Measurements from ENCODE around the gene PIGU. TPM values are rescaled to one million over a fixed set of nuclear protein-coding genes. Genes with fewer than 3 reads are reported as not detected.

PIGU gene
- total RNA-seq, 1 donor from 2014 or later, result 40.1 TPM

- Mint-ChIP-seq H3K4me1 (peaks cover 2% of the 10 kb centered on the region), H3K9me3 (no peaks in the 10 kb centered on the region), H3K4me3 (no peak overlapping the region), H3K27ac (no peak overlapping the region), H3K27me3 (ENCODE audit: insufficient read depth, low read depth) (no peaks in the 10 kb centered on the region), H3K36me3 (peaks cover 6% of the 10 kb centered on the region)
- no peak overlapping the region for H3K4me3 ChIP-seq
- no peaks in the 10 kb centered on the region for H3K27me3 ChIP-seq
- H3K4me2 ChIP-seq, result no peak overlapping the region
- no peaks in the 10 kb centered on the region for H3F3A ChIP-seq (ENCODE audit: low read depth)
- no peaks in the 10 kb centered on the region for H4K20me1 ChIP-seq (ENCODE audit: low read depth)
- H3K9ac ChIP-seq, result no peak overlapping the region
- no peaks in the 10 kb centered on the region for H3K79me2 ChIP-seq (ENCODE audit: low read depth)
- DNase-seq (ENCODE audit: low spot score), result no peak
- no peaks in the 10 kb centered on the region for H3K4me1 ChIP-seq
- no peak overlapping the region for H2AFZ ChIP-seq (replicated peaks)
- TF ChIP-seq CTCF (IDR thresholded peaks at IDR 0.05), result no peak
- no peak for TF ChIP-seq EZH2 (IDR thresholded peaks at IDR 0.05)
- TF ChIP-seq EZH2phosphoT487 (IDR thresholded peaks at IDR 0.05), result no peak
- no peaks in the 10 kb centered on the region for H3K9me3 ChIP-seq (ENCODE audit: low read depth)
- no peak overlapping the region for H3K27ac ChIP-seq
- H3K36me3 ChIP-seq, result no peaks in the 10 kb centered on the region
Measured at GRCh38 chr20:34607066-34607465, 69.8 kb downstream of the PIGU start.

GRCh38 chr20:34604980-34605788, 71.7 kb downstream of the PIGU start:
- Mint-ChIP-seq H3K36me3 (peaks cover 5% of the 10 kb centered on the region), H3K4me1 (peaks cover 2% of the 10 kb centered on the region), H3K27me3 (ENCODE audit: insufficient read depth, low read depth) (no peaks in the 10 kb centered on the region), H3K27ac (no peak overlapping the region), H3K4me3 (no peak overlapping the region), H3K9me3 (no peaks in the 10 kb centered on the region)
- Histone ChIP-seq H3K4me2 (no peak overlapping the region), H3K27me3 (no peaks in the 10 kb centered on the region), H4K20me1 (ENCODE audit: low read depth) (no peaks in the 10 kb centered on the region), H3K79me2 (ENCODE audit: low read depth) (no peaks in the 10 kb centered on the region), H3K9me3 (ENCODE audit: low read depth) (no peaks in the 10 kb centered on the region), H3K9ac (no peak overlapping the region), H3K36me3 (no peaks in the 10 kb centered on the region), H3K4me1 (no peaks in the 10 kb centered on the region), H3F3A (ENCODE audit: low read depth) (no peaks in the 10 kb centered on the region), H3K27ac (no peak overlapping the region), H3K4me3 (no peak overlapping the region), H2AFZ (replicated peaks) (no peak overlapping the region)
- TF ChIP-seq EZH2 (IDR thresholded peaks at IDR 0.05), result no peak
- no peak for TF ChIP-seq EZH2phosphoT487 (IDR thresholded peaks at IDR 0.05)
- TF ChIP-seq CTCF (IDR thresholded peaks at IDR 0.05), result no peak
- DNase-seq (ENCODE audit: low spot score), result no peak

GRCh38 chr20:34600892-34601653, 75.8 kb downstream of the PIGU start:
- Histone ChIP-seq H3K4me3 (no peak overlapping the region), H3K9me3 (ENCODE audit: low read depth) (no peaks in the 10 kb centered on the region), H3K4me2 (no peak overlapping the region), H3K36me3 (no peaks in the 10 kb centered on the region), H3K4me1 (no peaks in the 10 kb centered on the region), H4K20me1 (ENCODE audit: low read depth) (no peaks in the 10 kb centered on the region), H3K79me2 (ENCODE audit: low read depth) (no peaks in the 10 kb centered on the region), H3K9ac (no peak overlapping the region), H3K27me3 (no peaks in the 10 kb centered on the region), H3K27ac (no peak overlapping the region), H2AFZ (replicated peaks) (no peak overlapping the region), H3F3A (ENCODE audit: low read depth) (no peaks in the 10 kb centered on the region)
- H3K27ac Mint-ChIP-seq, result no peak overlapping the region
- peaks cover 5% of the 10 kb centered on the region for H3K4me1 Mint-ChIP-seq
- no peaks in the 10 kb centered on the region for H3K9me3 Mint-ChIP-seq
- no peak for DNase-seq (ENCODE audit: low spot score)
- no peak overlapping the region for H3K4me3 Mint-ChIP-seq
- no peaks in the 10 kb centered on the region for H3K27me3 Mint-ChIP-seq (ENCODE audit: insufficient read depth, low read depth)
- TF ChIP-seq CTCF (IDR thresholded peaks at IDR 0.05) (no peak), EZH2 (IDR thresholded peaks at IDR 0.05) (no peak)
- no peaks in the 10 kb centered on the region for H3K36me3 Mint-ChIP-seq
